Thyroid gland (tissue), 4 donors: ENCODE results near the gene CHRNA1. TPM values are rescaled to one million over a fixed set of nuclear protein-coding genes. Genes with fewer than 3 reads are reported as not detected.

Experiments
- DNase-seq, 2 donors: peaks; one replicate each; pipeline ENCODE4 v3.0.0-alpha.2; 2019
- H3K27ac ChIP-seq, 3 donors: fragments of 200-600 bp; sonication (generic); 1 replicate in 2 of 3; 2 replicates in 1 of 3; pipeline ENCODE4 v1.5.1; 2016 to 2019; ENCODE audit warnings: mild to moderate bottlenecking in 1 of 3, moderate library complexity in 1 of 3
- H3K27me3 ChIP-seq: fragments of 200-600 bp; sonication (generic); one replicate; pipeline ENCODE4 v1.5.1; 2019
- H3K36me3 ChIP-seq, 2 donors: fragments of 200-600 bp; sonication (generic); one replicate each; pipeline ENCODE4 v1.5.1; 2016 to 2019
- H3K4me1 ChIP-seq, 2 donors: fragments of 200-600 bp; sonication (generic); one replicate each; pipeline ENCODE4 v1.5.1; 2017 to 2019
- H3K4me3 ChIP-seq, 3 donors: fragments of 200-600 bp; sonication (generic); replicated peaks in 1 of 3; 1 replicate in 2 of 3; 2 replicates in 1 of 3; pipeline ENCODE4 v1.5.1; 2016; ENCODE audit warnings: mild to moderate bottlenecking in 1 of 3
- H3K9me3 ChIP-seq: fragments of 200-600 bp; sonication (generic); one replicate; pipeline ENCODE4 v1.5.1; 2017
- POLR2A ChIP-seq, 2 donors: fragments of 450-650 bp; IDR thresholded peaks; one replicate each; pipeline ENCODE4 v1.6.1; 2017; ENCODE audit warnings: antibody characterized with exemption in 2 of 2, mild to moderate bottlenecking in 2 of 2, moderate library complexity in 1 of 2
- WGBS, 2 donors: methylation state at CpG; one replicate each; pipeline ENCODE4 v1.1.5; 2017; 5-methylcytosine and 5-hydroxymethylcytosine counted together
- intact Hi-C: fragments of 100-400 bp; cut with DNase I; formaldehyde crosslinking; loops from one replicate; pipeline ENCODE4 v1.15.1; 2023
- total RNA-seq, 4 donors: library from RNA; depleted of rRNA; stranded (reverse); fragments of >200 nt; gene quantifications; one replicate each; pipeline ENCODE4 v1.2.3, GENCODE V29; 2016
- TF ChIP-seq, protein P1 (sequence below), 6 experiments: fragments of 200-600 bp in 3 of 6; fragments of 450-650 bp in 3 of 6; sonication (generic) in 3 of 6; IDR thresholded peaks; one replicate each; pipeline ENCODE4 v1.5.1; 2016 to 2019; ENCODE audit warnings: antibody characterized with exemption in 6 of 6, mild to moderate bottlenecking in 2 of 6, inconsistent platforms in 1 of 6, moderate library complexity in 1 of 6

CHRNA1 gene
- total RNA-seq, 4 donors from 2014 or later: not detected

DNA sequence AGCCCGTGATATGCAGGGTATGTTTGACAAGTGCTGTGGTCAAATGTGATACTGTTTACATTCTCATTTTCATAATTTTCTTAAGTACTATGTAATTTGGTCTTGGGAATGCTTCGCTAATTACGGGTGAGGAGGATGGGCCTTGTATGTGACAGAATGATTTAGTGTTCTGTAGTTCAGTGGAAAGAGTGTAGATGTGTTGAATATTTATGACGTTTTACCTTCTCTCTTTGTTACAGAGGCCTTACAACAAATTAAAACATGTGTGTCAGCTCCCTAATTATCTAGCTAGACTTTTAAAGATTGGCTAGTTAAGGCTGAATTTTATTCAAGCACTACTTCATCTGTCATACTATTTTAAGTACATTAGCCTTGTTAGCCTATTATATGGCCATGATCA is 10.6 kb upstream of the CHRNA1 start:
- H3K4me3 ChIP-seq: no peak overlapping the region
- no peak overlapping the region for H3K27ac ChIP-seq
- H3K27me3 ChIP-seq: no peaks in the 10 kb centered on the region
- WGBS, 2 donors: 96% methylated on average over 4 of the region's 4 CpGs
- H3K4me1 ChIP-seq: peaks cover 0 to 12% of the 10 kb centered on the region in 2 donors
- no peak for DNase-seq
- no peak for TF ChIP-seq POLR2A (IDR thresholded peaks at IDR 0.05)
- TF ChIP-seq, protein P1, sequence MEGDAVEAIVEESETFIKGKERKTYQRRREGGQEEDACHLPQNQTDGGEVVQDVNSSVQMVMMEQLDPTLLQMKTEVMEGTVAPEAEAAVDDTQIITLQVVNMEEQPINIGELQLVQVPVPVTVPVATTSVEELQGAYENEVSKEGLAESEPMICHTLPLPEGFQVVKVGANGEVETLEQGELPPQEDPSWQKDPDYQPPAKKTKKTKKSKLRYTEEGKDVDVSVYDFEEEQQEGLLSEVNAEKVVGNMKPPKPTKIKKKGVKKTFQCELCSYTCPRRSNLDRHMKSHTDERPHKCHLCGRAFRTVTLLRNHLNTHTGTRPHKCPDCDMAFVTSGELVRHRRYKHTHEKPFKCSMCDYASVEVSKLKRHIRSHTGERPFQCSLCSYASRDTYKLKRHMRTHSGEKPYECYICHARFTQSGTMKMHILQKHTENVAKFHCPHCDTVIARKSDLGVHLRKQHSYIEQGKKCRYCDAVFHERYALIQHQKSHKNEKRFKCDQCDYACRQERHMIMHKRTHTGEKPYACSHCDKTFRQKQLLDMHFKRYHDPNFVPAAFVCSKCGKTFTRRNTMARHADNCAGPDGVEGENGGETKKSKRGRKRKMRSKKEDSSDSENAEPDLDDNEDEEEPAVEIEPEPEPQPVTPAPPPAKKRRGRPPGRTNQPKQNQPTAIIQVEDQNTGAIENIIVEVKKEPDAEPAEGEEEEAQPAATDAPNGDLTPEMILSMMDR (IDR thresholded peaks at IDR 0.05): no peak
- H3K9me3 ChIP-seq: no peaks in the 10 kb centered on the region
- no peaks in the 10 kb centered on the region for H3K36me3 ChIP-seq
- intact Hi-C loops: loop anchor here (5.0 kb wide), 1 partner anchor 212 kb away; no protein-coding TSS in a partner anchor

DNA sequence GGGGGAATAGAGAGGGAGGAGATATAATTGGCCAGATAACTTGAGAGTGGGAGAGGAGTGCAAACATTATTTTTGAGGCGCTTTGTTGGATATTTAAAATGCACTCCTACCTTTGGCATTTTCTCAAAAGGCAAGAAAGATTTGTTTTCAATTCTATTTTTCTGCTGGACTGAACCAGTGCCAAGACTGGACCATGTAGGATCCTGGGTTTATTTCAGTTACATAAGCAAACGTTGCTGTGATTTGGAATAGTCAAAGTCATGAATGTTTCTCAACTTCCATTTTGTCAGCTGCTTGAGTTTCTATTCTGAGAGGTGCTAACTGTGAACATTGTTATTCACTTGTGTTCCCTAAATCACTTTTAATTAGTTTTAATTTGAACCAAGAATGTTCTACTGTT is 8.9 kb upstream of the CHRNA1 start:
- no peaks in the 10 kb centered on the region for H3K36me3 ChIP-seq
- H3K27ac ChIP-seq: no peak overlapping the region
- WGBS, 2 donors: 60 to 75% methylated on average over 2 of the region's 2 CpGs
- no peak for TF ChIP-seq POLR2A (IDR thresholded peaks at IDR 0.05)
- TF ChIP-seq, protein P1 (IDR thresholded peaks at IDR 0.05): no peak
- intact Hi-C loops: loop anchor here (5.0 kb wide), 1 partner anchor 214 kb away; no protein-coding TSS in a partner anchor
- no peak overlapping the region for H3K4me3 ChIP-seq
- no peak for DNase-seq
- H3K27me3 ChIP-seq: no peaks in the 10 kb centered on the region
- H3K4me1 ChIP-seq: peaks cover 0 to 10% of the 10 kb centered on the region in 2 donors
- no peaks in the 10 kb centered on the region for H3K9me3 ChIP-seq

DNA sequence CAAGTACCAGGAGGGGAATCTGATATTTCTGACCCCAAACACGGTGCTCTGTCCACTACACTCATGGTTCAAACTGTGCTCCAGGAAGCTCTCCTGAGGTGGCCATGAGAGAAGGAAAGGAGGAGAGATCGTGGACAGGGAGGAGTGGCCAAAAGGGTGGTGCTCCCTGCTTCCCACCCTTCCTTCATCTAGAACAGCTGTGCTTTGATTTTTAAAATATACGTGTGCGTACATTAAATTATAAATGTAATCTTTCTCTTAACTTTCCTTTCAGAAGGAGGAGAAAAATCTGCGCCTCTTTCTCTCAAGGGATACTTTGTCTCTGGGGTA is 8.2 kb upstream of the CHRNA1 start:
- TF ChIP-seq POLR2A (IDR thresholded peaks at IDR 0.05): no peak
- TF ChIP-seq, protein P1 (IDR thresholded peaks at IDR 0.05): no peak
- H3K27me3 ChIP-seq: no peaks in the 10 kb centered on the region
- no peak overlapping the region for H3K27ac ChIP-seq
- DNase-seq: no peak
- H3K4me1 ChIP-seq: peaks cover 0 to 8% of the 10 kb centered on the region in 2 donors
- H3K36me3 ChIP-seq: no peaks in the 10 kb centered on the region
- no peaks in the 10 kb centered on the region for H3K9me3 ChIP-seq
- intact Hi-C loops: loop anchor here (5.0 kb wide), 1 partner anchor 215 kb away; no protein-coding TSS in a partner anchor
- WGBS, 2 donors: 74 to 75% methylated on average over 5 of the region's 5 CpGs
- H3K4me3 ChIP-seq: no peak overlapping the region

DNA sequence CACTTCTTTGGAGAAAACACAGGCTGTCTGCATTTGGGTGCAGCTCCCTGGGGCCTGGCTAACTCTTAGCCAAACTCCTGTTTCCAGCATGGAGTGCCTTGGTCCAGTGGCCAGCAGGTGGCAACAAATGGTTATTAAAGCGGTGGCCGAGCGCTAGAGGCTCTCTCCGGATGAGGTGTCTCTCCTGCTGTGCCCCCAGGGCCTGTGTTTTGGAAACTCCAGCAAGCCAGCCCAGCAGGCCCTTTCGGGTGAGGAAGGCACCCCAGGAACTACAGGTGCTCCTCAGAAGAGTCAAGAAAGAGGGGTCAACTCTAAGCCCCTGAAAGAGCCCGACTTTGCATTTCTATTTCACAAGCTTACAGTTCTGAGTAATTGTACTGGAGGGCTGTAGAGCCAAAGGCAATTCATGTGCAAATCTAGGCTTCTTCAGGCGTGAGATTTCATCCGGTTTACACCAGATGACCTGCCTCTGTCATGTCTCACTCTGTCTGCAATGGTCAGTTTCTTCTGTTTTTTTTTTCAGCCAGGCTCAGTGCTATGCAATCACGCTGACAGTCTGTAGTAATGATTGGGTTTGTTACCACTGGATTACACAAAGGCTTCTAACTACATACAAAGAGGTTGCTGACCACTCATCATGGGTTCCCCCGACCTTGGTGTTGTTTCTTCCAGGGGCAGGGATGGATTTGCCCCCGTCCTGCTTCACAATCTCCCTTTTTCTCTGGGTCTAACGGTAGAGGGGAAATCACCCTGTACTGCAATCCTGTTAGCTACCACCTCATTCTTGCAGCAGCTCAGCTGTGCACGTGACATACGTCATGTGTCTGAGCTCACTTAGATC is 7.6 kb upstream of the CHRNA1 start:
- no peak for TF ChIP-seq POLR2A (IDR thresholded peaks at IDR 0.05)
- TF ChIP-seq, protein P1 (IDR thresholded peaks at IDR 0.05): peak; percentile 47 to 82 (median 71)
- H3K27me3 ChIP-seq: no peaks in the 10 kb centered on the region
- no peaks in the 10 kb centered on the region for H3K9me3 ChIP-seq
- intact Hi-C loops: loop anchor here (5.0 kb wide), 1 partner anchor 215 kb away; no protein-coding TSS in a partner anchor
- peak; percentile 72 to 83 for DNase-seq
- H3K36me3 ChIP-seq: no peaks in the 10 kb centered on the region
- H3K4me3 ChIP-seq: no peak overlapping the region
- peaks cover 0 to 8% of the 10 kb centered on the region in 2 donors for H3K4me1 ChIP-seq
- WGBS, 2 donors: 39 to 42% methylated on average over 13 to 14 of the region's 14 CpGs
- H3K27ac ChIP-seq: no peak overlapping the region

DNA sequence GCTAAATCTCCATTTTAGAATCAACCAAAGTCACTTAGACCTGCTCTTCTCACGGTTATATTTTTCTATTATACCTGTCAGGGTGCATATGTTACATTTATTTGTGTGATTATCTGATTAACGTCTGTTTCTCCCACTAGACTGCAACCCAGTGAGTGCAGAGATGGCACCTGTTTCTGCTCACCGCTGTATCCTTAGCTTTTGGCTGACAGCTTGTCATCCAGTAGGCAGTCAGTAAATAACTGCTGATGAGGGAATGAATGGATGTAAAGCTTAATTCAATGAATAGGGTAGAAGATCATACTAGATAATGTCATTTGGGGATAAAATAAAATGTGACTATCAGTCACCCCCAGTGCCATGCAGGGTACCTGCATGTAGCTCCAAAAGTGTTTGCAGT is 6.9 kb upstream of the CHRNA1 start:
- H3K27me3 ChIP-seq: no peaks in the 10 kb centered on the region
- no peak for DNase-seq
- H3K4me1 ChIP-seq: peaks cover 0 to 8% of the 10 kb centered on the region in 2 donors
- TF ChIP-seq, protein P1 (IDR thresholded peaks at IDR 0.05): no peak
- no peak for TF ChIP-seq POLR2A (IDR thresholded peaks at IDR 0.05)
- 76 to 80% methylated on average over 3 of the region's 3 CpGs for WGBS, 2 donors
- no peak overlapping the region for H3K4me3 ChIP-seq
- intact Hi-C loops: loop anchor here (5.0 kb wide), 1 partner anchor 216 kb away; no protein-coding TSS in a partner anchor
- no peaks in the 10 kb centered on the region for H3K36me3 ChIP-seq
- H3K9me3 ChIP-seq: no peaks in the 10 kb centered on the region
- H3K27ac ChIP-seq: no peak overlapping the region
